Adipocyte (in vitro differentiated cells): Measurements from ENCODE around the gene OSGIN1.

Experiments
- DNase-seq: peaks from one replicate; pipeline ENCODE4 v3.0.0-alpha.2; 2015; ENCODE audit warnings: low read depth
- H3K27me3 ChIP-seq: replicated peaks from 2 replicates; pipeline ENCODE4 v1.7.0; 2013; ENCODE audit warnings: mild to moderate bottlenecking, low read length, moderate library complexity; ENCODE audit not compliant: control insufficient read depth, insufficient read depth
- H3K36me3 ChIP-seq: 2 replicates; pipeline ENCODE4 v1.7.0; 2013; ENCODE audit warnings: low read length, mild to moderate bottlenecking, moderate library complexity; ENCODE audit not compliant: control insufficient read depth, insufficient read depth, severe bottlenecking
- H3K4me1 ChIP-seq: 2 replicates; pipeline ENCODE4 v1.7.0; 2013; ENCODE audit warnings: mild to moderate bottlenecking, low read length, moderate library complexity; ENCODE audit not compliant: control insufficient read depth, insufficient read depth
- H3K4me3 ChIP-seq: 2 replicates; pipeline ENCODE4 v1.7.0; 2013; ENCODE audit warnings: mild to moderate bottlenecking, low read length, moderate library complexity
- H3K9ac ChIP-seq: 2 replicates; pipeline ENCODE4 v1.7.0; 2013; ENCODE audit warnings: mild to moderate bottlenecking, low read length, moderate library complexity
- H3K9me3 ChIP-seq: 2 replicates; pipeline ENCODE4 v1.7.0; 2013; ENCODE audit warnings: mild to moderate bottlenecking, low read length, moderate library complexity; ENCODE audit not compliant: control insufficient read depth

The OSGIN1 gene

DNA sequence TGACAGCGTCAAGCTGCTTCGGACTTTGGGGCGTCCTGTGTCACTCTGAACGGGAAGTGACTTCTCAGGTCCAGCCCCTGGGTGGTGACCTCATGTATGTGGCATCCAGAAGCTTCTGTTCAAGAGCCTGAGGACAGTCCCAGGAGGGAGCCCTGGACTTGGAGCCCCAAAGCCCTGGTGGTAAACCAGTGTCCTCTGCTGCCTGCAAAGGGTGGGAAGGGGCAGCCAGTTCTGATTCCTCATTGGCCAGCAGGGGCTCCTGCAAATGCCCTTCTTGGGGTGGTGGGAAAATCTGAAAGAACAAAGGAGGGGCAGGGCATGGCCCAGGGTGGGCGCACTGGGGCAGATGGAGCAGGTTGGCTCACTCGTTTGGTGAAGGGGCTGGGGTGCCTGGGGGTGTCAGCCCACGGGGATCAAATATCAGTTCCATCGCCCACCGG lies 1.6 kb downstream of the OSGIN1 start:
- DNase-seq, result peak; percentile 60
- peaks cover 17% of the 10 kb centered on the region for H3K36me3 ChIP-seq
- H3K9ac ChIP-seq, result peak overlapping the region; percentile 88
- H3K4me1 ChIP-seq, result peaks cover 43% of the 10 kb centered on the region
- no peaks in the 10 kb centered on the region for H3K9me3 ChIP-seq
- peak overlapping the region; percentile 83 for H3K4me3 ChIP-seq
- no peaks in the 10 kb centered on the region for H3K27me3 ChIP-seq

DNA sequence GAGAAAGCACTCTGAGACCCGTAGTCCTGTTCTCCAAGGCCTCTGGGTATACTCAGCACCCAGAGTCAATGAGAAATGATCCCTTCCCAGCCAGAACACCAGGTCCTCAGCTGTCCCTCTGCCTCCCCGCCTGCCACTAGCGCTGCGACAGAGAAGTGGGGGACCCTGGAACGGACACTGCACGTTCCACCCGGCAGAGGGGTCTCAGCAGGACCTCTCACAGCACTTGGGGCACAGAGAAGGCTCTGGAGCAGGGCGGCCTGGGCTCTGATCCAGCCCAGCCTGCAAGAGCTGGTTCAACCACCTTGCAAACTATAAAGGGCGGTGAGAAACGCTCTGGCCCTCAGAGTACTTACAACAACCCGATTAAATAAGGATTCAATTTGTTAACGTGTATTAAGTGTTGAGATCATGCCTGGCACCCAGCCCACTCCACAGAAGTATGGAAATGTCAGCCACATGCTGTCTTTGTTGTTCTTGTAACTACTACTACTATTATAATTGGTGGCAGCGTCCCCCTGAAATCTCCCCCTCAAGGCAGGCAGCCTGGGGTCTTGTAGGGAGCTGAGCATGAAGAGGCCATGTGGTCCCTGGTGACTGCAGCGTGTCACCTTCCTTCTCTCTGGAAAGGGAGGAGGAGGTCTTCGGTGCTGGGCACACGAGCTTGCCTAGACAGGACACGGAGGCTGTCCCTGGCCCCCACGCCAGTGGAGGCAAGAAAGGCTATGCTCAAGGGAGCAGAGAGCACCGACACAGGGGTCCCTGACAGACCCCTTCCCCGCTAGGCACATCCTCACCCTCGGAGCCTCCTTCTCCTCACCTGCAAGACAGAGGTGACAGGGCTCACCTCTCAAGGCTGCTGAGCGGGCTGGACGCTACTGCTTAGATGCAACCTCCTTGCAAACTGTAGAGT lies 2.4 kb downstream of the OSGIN1 start:
- Histone ChIP-seq H3K9me3 (no peaks in the 10 kb centered on the region), H3K4me1 (peaks cover 52% of the 10 kb centered on the region), H3K36me3 (peaks cover 25% of the 10 kb centered on the region), H3K27me3 (no peaks in the 10 kb centered on the region), H3K9ac (peak overlapping the region; percentile 88), H3K4me3 (peak overlapping the region; percentile 83)
- peak; percentile 44 for DNase-seq

DNA sequence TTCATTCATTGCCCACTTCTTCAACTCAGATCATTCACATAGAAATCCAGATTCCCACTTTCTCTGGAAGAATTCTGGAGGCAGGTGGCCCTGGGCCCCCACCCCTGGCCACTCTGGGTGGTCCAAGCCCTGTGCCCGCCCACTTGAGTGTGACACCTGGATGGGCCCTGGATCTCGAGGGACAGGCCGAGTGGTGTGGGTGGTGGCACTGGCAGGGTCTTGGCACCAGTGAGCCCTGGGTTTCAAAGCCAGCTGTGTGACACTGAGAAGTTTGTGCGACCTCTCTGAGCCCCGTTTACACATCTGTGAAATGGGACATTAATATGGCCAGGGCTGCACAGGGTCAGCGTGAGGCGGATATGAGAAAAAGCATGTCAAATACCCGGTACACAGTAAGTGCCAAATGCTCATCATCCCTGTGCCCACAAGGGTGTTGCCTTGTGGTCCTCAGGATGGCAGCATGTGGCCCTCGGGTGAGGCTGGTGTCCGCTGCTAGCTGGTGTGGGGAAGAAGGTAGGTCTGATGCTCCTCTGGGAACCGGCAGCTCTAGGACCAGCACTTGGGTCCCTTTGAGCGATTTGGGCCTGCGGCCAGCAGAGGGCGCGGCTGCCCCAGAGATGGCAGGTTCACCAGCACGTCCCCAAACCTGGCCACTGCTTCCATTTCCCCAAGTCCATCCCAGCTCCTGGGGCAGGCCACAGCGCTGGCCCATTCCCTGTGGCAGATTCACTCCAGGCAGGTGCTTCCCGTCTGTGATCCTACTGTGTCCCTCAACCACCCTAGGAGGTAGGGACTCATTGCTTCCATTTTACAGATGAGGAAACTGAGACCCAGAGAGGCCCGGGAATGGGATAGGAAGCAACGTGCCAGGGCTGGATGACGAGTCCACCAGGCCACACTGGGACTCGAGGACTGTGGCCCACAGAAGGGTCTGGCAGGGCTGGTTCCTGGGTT lies 3.6 kb downstream of the OSGIN1 start:
- no peaks in the 10 kb centered on the region for H3K9me3 ChIP-seq
- H3K4me3 ChIP-seq, result no peak overlapping the region
- DNase-seq, result peak; percentile 81
- H3K27me3 ChIP-seq, result no peaks in the 10 kb centered on the region
- H3K36me3 ChIP-seq, result peaks cover 37% of the 10 kb centered on the region
- peaks cover 52% of the 10 kb centered on the region for H3K4me1 ChIP-seq
- H3K9ac ChIP-seq, result no peak overlapping the region

DNA sequence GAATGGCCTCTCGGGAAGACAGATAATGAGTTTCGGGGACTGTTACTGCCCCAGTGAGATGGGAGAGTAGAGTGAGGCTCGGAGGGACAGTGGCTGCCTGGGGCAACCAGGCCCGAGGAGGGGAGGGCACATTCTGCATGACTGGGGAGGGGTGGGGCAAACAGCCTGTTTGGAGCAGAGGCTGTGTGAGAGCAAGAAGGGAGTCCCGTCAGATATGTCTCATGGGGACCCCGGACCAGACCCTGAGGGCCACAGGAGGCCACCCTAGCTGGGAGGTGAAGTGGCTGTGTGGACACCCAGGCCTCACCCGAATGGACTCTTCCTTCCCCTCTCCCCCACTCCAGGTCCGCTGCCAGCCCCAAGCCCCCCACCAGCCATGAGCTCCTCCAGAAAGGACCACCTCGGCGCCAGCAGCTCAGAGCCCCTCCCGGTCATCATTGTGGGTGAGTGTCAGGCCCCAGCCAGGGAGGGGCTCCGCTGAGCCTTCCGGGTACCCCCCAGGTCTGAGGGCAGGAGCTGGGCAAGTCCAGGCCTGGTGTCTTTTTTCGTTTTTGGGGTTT lies 4.3 kb downstream of the OSGIN1 start:
- Histone ChIP-seq H3K27me3 (no peaks in the 10 kb centered on the region), H3K9me3 (no peaks in the 10 kb centered on the region), H3K4me1 (peaks cover 51% of the 10 kb centered on the region), H3K9ac (no peak overlapping the region), H3K4me3 (no peak overlapping the region), H3K36me3 (peaks cover 43% of the 10 kb centered on the region)
- DNase-seq, result no peak

DNA sequence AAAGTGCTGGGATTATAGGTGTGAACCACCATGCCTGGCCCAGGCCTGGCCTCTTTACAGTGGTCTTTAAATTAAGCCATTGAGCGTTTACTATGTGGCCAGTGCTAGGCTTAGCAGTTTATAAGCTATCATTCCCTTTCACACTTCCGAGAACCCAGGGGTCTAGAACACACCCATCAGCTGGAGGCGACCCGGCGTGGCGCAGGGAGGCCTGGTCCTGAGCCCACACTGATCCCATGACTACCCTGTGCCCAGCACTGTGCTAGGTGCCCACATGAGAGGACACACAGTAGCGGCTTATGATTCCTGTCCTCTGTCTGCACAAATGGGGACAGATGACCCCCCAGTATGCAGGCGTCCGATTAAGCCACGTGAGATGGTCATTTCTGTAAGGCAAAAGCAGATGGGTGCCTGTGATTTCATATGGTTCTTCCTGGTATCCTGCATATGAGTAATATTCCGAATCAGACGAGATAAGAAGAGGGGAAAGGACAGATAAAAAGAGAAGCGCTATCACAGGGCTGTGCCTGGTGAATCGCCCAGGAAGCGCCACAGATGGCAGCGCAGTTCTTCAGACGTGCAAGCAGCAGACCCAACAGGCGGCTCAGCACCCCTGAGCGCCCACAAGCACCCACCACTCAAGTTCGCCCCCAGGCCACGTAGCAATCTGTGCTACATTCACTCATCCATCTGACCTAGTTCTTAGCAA lies 5.3 kb downstream of the OSGIN1 start:
- peaks cover 47% of the 10 kb centered on the region for H3K4me1 ChIP-seq
- no peaks in the 10 kb centered on the region for H3K9me3 ChIP-seq
- no peaks in the 10 kb centered on the region for H3K27me3 ChIP-seq
- H3K36me3 ChIP-seq, result peaks cover 52% of the 10 kb centered on the region
- DNase-seq, result no peak
- H3K9ac ChIP-seq, result no peak overlapping the region
- no peak overlapping the region for H3K4me3 ChIP-seq

DNA sequence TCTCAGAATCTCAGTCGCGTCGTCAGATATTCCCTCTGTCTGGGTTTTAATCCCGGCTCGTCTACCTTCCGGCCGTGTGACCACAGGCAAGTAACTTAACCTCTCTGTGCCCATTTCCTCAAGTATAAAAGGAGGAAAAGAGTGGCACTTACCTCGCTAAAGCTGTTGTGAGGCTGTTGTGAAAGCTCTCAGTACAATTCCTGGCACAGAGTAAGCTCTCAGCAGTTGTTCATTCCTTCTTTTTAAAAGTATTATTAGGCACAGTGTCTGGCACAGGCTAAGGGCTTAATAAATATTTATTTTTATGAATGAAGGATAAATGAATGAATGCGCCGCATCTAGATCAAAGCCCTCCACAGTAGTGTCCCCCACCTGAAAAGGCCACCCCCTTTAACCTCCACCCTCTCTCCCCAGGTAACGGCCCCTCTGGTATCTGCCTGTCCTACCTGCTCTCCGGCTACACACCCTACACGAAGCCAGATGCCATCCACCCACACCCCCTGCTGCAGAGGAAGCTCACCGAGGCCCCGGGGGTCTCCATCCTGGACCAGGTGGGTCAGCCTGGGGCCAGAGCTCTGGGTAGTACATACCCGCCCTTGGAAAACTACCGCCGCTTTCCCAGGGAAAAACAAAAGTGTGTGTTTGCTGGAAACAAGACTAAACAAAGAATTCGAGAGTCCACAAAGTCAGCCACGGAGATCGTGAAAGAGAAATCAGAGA lies 6.0 kb downstream of the OSGIN1 start:
- peaks cover 57% of the 10 kb centered on the region for H3K36me3 ChIP-seq
- no peaks in the 10 kb centered on the region for H3K9me3 ChIP-seq
- H3K27me3 ChIP-seq, result no peaks in the 10 kb centered on the region
- peaks cover 42% of the 10 kb centered on the region for H3K4me1 ChIP-seq
- no peak overlapping the region for H3K4me3 ChIP-seq
- no peak for DNase-seq
- H3K9ac ChIP-seq, result peak overlapping the region; percentile 15

DNA sequence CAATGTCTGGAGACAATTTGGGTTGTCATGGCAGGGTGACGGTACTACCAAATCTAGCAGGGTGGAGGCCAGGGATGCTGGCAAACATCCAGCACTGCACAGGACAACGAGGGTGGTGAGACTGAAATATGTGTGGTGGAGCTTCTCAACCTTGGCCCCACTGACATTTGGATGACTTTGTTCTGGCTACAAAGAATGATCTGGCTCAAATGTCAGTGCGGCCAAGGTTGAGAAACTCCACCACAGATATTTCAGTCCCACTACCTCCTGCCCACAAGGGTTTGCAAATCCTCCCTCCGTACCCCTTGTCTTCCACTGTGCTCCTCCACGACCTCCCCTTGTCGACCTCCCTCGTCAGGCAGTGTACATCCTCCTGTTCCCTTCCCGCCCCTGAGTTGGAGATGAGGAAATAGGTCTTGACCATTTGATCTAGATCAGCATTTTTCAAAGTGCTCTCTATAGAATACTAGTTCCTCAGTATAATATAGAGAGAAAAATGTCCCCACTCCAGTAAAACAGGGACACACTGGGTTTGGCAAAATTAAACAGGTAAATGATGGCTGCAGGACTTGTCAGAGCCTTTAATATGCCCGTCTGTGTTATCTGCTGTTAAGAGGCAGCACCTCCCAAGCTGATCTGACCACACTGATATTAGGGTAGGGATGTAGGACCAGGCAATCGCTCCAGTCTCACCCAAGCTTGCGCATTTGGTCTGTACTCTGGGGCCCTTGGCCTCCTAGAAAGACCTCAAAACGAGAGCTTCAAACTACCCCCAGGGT lies 6.8 kb downstream of the OSGIN1 start:
- no peak for DNase-seq
- peaks cover 64% of the 10 kb centered on the region for H3K36me3 ChIP-seq

DNA sequence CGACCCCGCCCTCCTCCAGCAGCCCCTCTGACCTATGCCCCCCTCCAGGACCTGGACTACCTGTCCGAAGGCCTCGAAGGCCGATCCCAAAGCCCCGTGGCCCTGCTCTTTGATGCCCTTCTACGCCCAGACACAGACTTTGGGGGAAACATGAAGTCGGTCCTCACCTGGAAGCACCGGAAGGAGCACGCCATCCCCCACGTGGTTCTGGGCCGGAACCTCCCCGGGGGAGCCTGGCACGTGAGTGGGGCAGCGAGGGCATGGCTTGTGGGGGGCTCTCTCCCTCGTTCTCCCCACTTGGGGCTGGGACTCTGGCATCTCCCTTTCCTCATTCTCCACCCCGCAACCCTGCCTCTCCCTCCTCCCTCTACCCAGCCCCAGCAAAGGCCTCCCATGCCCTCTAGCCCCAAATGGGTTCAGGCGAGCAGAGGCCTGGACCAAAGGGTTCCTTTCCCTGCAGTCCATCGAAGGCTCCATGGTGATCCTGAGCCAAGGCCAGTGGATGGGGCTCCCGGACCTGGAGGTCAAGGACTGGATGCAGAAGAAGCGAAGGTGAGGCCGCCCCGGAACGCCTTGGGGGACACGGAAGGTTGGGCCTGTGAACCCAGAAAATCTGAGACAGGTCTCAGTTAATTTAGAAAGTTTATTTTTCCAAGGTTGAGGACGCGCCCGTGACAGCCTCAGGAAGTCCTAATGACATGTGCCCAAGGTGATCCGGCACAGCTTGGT lies 7.6 kb downstream of the OSGIN1 start:
- Histone ChIP-seq H3K4me1 (peaks cover 25% of the 10 kb centered on the region), H3K9me3 (no peaks in the 10 kb centered on the region), H3K36me3 (peaks cover 72% of the 10 kb centered on the region), H3K27me3 (no peaks in the 10 kb centered on the region), H3K9ac (no peak overlapping the region), H3K4me3 (no peak overlapping the region)
- DNase-seq, result no peak

More for the DNA sequence above, 6.8 kb downstream of the OSGIN1 start:
- H3K27me3 ChIP-seq, result no peaks in the 10 kb centered on the region
- peak overlapping the region; percentile 34 for H3K9ac ChIP-seq
- H3K4me1 ChIP-seq, result peaks cover 34% of the 10 kb centered on the region
- H3K4me3 ChIP-seq, result no peak overlapping the region
- no peaks in the 10 kb centered on the region for H3K9me3 ChIP-seq

DNA sequence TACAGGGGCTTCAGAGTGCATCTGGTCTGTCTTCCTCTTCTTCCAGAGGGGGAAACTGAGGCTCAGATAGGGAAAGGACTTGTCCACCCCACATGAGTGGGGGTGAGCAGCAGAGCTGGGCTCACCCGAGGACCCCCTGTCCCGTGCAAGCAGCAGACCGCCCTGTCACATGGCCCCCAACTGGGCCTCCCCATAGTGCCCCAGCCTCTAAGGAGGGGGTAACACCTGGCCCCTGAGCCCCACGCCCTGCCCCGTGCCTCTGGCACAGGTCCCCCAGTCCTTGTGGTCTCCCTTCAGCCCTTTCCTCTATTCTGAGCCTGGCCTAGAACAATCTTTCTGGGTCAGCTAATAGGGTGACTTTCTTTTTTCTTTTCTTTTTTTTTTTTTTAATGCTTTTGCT lies 8.6 kb downstream of the OSGIN1 start:
- H3K9me3 ChIP-seq, result no peaks in the 10 kb centered on the region
- peaks cover 73% of the 10 kb centered on the region for H3K36me3 ChIP-seq
- H3K4me1 ChIP-seq, result peaks cover 25% of the 10 kb centered on the region
- no peak overlapping the region for H3K4me3 ChIP-seq
- no peak overlapping the region for H3K9ac ChIP-seq
- H3K27me3 ChIP-seq, result no peaks in the 10 kb centered on the region
- no peak for DNase-seq
